WTC11 (cell line): ENCODE data around the gene GUCY1B1.

Experiments used
- ATF1 ChIP-seq: sonication (generic); formaldehyde crosslinking; IDR thresholded peaks from 2 replicates; pipeline ENCODE4 v1.8.1; 2023; ENCODE audit warnings: mild to moderate bottlenecking, moderate library complexity, missing genetic modification reagents
- CTCF ChIP-seq: fragments of 200-600 bp; IDR thresholded peaks from 2 replicates; pipeline ENCODE4 v1.8.0; 2022; ENCODE audit warnings: antibody characterized with exemption
- ETV6 ChIP-seq: sonication (generic); formaldehyde crosslinking; IDR thresholded peaks from 2 replicates; pipeline ENCODE4 v1.8.1; 2022; ENCODE audit warnings: mild to moderate bottlenecking, missing genetic modification reagents
- FOXP4 ChIP-seq: sonication (generic); formaldehyde crosslinking; IDR thresholded peaks from 2 replicates; pipeline ENCODE4 v1.8.0; 2022; ENCODE audit warnings: mild to moderate bottlenecking, missing genetic modification reagents
- JUN ChIP-seq: sonication (generic); formaldehyde crosslinking; IDR thresholded peaks from 2 replicates; pipeline ENCODE4 v1.8.0; 2023; ENCODE audit warnings: mild to moderate bottlenecking, missing genetic modification reagents
- KAT7 ChIP-seq: sonication (generic); formaldehyde crosslinking; IDR thresholded peaks from 2 replicates; pipeline ENCODE4 v1.8.1; 2023; ENCODE audit warnings: missing genetic modification reagents, mild to moderate bottlenecking, borderline replicate concordance
- NR2C2 ChIP-seq: sonication (generic); formaldehyde crosslinking; IDR thresholded peaks from 2 replicates; pipeline ENCODE4 v1.8.0; 2022; ENCODE audit warnings: mild to moderate bottlenecking, missing genetic modification reagents
- PRRX2 ChIP-seq: fragments of 250-450 bp; sonication (Bioruptor Pico); IDR thresholded peaks from 2 replicates; pipeline ENCODE4 v1.8.0; 2021; ENCODE audit warnings: mild to moderate bottlenecking
- RELA ChIP-seq: sonication (generic); formaldehyde crosslinking; IDR thresholded peaks from 2 replicates; pipeline ENCODE4 v1.8.1; 2022; ENCODE audit warnings: missing genetic modification reagents, mild to moderate bottlenecking, borderline replicate concordance
- SMAD4 ChIP-seq: sonication (generic); formaldehyde crosslinking; IDR thresholded peaks from 2 replicates; pipeline ENCODE4 v1.8.0; 2022; ENCODE audit warnings: mild to moderate bottlenecking, missing genetic modification reagents
- SP1 ChIP-seq: sonication (generic); formaldehyde crosslinking; conservative IDR thresholded peaks from 2 replicates; pipeline ENCODE4 v1.8.1; 2022; ENCODE audit warnings: missing genetic modification reagents
- USF1 ChIP-seq: sonication (generic); formaldehyde crosslinking; IDR thresholded peaks from 2 replicates; pipeline ENCODE4 v1.8.0; 2022; ENCODE audit warnings: mild to moderate bottlenecking, missing genetic modification reagents
- ZBTB43 ChIP-seq: sonication (generic); formaldehyde crosslinking; IDR thresholded peaks from 2 replicates; pipeline ENCODE4 v1.8.1; 2023; ENCODE audit warnings: mild to moderate bottlenecking, missing genetic modification reagents
- TF ChIP-seq, protein P1 (sequence below): sonication (generic); formaldehyde crosslinking; IDR thresholded peaks from 2 replicates; pipeline ENCODE4 v1.8.0; 2022; ENCODE audit warnings: mild to moderate bottlenecking, missing genetic modification reagents

GRCh38 chr4:155773196-155773800, 14.5 kb downstream of the GUCY1B1 start:
- TF ChIP-seq SP1 (CRISPR knock-in tag) (no peak), PRRX2 (CRISPR knock-in tag) (no peak), RELA (no peak), CTCF (no peak), ATF1 (CRISPR knock-in tag) (no peak), ETV6 (CRISPR knock-in tag) (no peak), USF1 (CRISPR knock-in tag) (no peak), FOXP4 (no peak), ZBTB43 (CRISPR knock-in tag) (no peak), JUN (CRISPR knock-in tag) (no peak), KAT7 (CRISPR knock-in tag) (no peak), NR2C2 (no peak), SMAD4 (CRISPR knock-in tag) (no peak)
- TF ChIP-seq, protein P1, sequence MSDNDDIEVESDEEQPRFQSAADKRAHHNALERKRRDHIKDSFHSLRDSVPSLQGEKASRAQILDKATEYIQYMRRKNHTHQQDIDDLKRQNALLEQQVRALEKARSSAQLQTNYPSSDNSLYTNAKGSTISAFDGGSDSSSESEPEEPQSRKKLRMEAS: no peak
